GM23338 (cell line): Measurements from ENCODE around the gene LCN6.

ENCODE experiments used
- EZH2 ChIP-seq: fragments of 200-600 bp; sonication (generic); IDR thresholded peaks from one replicate; pipeline ENCODE4 v1.8.0; 2017; ENCODE audit warnings: antibody characterized with exemption, mild to moderate bottlenecking, low read depth; ENCODE audit not compliant: unreplicated experiment
- POLR2AphosphoS5 ChIP-seq: IDR thresholded peaks from 2 replicates; pipeline ENCODE4 v1.6.1; 2016; ENCODE audit warnings: antibody characterized with exemption, low read depth
- TF ChIP-seq, protein P1 (sequence below), 2 experiments: fragments of 200-600 bp in 1 of 2; sonication (generic) in 1 of 2; conservative IDR thresholded peaks; 2 replicates each; pipeline versions ENCODE4 v1.5.1 to v1.6.1; 2016 to 2017; ENCODE audit warnings: antibody characterized with exemption in 2 of 2, low read depth in 2 of 2, mild to moderate bottlenecking in 2 of 2, moderate library complexity in 1 of 2

GRCh38 chr9:136728080-136728547 is 20.2 kb downstream of the LCN6 start:
- TF ChIP-seq, protein P1, sequence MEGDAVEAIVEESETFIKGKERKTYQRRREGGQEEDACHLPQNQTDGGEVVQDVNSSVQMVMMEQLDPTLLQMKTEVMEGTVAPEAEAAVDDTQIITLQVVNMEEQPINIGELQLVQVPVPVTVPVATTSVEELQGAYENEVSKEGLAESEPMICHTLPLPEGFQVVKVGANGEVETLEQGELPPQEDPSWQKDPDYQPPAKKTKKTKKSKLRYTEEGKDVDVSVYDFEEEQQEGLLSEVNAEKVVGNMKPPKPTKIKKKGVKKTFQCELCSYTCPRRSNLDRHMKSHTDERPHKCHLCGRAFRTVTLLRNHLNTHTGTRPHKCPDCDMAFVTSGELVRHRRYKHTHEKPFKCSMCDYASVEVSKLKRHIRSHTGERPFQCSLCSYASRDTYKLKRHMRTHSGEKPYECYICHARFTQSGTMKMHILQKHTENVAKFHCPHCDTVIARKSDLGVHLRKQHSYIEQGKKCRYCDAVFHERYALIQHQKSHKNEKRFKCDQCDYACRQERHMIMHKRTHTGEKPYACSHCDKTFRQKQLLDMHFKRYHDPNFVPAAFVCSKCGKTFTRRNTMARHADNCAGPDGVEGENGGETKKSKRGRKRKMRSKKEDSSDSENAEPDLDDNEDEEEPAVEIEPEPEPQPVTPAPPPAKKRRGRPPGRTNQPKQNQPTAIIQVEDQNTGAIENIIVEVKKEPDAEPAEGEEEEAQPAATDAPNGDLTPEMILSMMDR (conservative IDR thresholded peaks at IDR 0.05; ENCODE audit: low read depth in 2 of 2): peak; percentile 56 to 79
- peak; percentile 95 for TF ChIP-seq POLR2AphosphoS5
- no peak for TF ChIP-seq EZH2
